Fibroblast of lung (primary cell): ENCODE results near the gene LTF.

Experiments
- CTCF ChIP-seq, 2 donors: IDR thresholded peaks in 1 of 2; conservative IDR thresholded peaks in 1 of 2; 1 replicate in 1 of 2; 2 replicates in 1 of 2; pipeline ENCODE4 v1.5.1; 2011 to 2012; ENCODE audit warnings: low read length in 2 of 2, control low read depth in 1 of 2, inconsistent platforms in 1 of 2, low read depth in 1 of 2, mild to moderate bottlenecking in 1 of 2
- EZH2 ChIP-seq: IDR thresholded peaks from 2 replicates; pipeline ENCODE4 v1.5.1; 2012; ENCODE audit warnings: low read length, control low read depth, mild to moderate bottlenecking; ENCODE audit errors: missing control alignments

GRCh38 chr3:46504789-46505188 lies 40.1 kb upstream of the LTF start:
- no peak for TF ChIP-seq CTCF (conservative IDR thresholded peaks at IDR 0.05 in 1 of 2, IDR thresholded peaks at IDR 0.05 in 1 of 2; ENCODE audit: low read depth in 1 of 2, low read length in 2 of 2)
- TF ChIP-seq EZH2: no peak
